AG04450 (cell line): ENCODE measurements around the gene AZIN2. TPM values are rescaled to one million over a fixed set of nuclear protein-coding genes. Genes with fewer than 3 reads are reported as not detected.

ENCODE experiments used
- CTCF ChIA-PET: fragments of 300-600, 350-600 bp; formaldehyde crosslinking; extraction: SDS; loops from one replicate; lab custom pipeline; 2022; ENCODE audit warnings: antibody characterized with exemption, inconsistent platforms; lab: Charles Lee
- POLR2A ChIA-PET: fragments of 350-600 bp; formaldehyde crosslinking; extraction: SDS; loops from one replicate; lab custom pipeline; 2021; ENCODE audit warnings: antibody characterized with exemption, inconsistent platforms; lab: Yijun Ruan, JAX
- DNase-seq: peaks from one replicate; pipeline ENCODE4 v3.0.0-alpha.2; 2011; ENCODE audit warnings: low read depth, low spot score
- H3K27ac ChIP-seq: one replicate; pipeline ENCODE4 v1.5.1; 2012; ENCODE audit warnings: low read depth, low read length, control low read depth
- H3K27me3 ChIP-seq: one replicate; pipeline ENCODE4 v1.6.0; 2012; ENCODE audit warnings: low read length; ENCODE audit not compliant: control insufficient read depth, insufficient read depth
- H3K4me3 ChIP-seq: 2 replicates; pipeline ENCODE4 v1.5.1; 2011; ENCODE audit warnings: mild to moderate bottlenecking, low read depth, low read length, control low read depth
- H3K9me3 ChIP-seq: 2 replicates; pipeline ENCODE4 v1.5.1; 2012; ENCODE audit warnings: low read length; ENCODE audit not compliant: control insufficient read depth, insufficient read depth
- polyA plus RNA-seq: library from polyadenylated mRNA; depleted of rRNA; stranded (reverse); fragments of >200 nt; gene quantifications from 2 replicates; pipeline ENCODE4 v1.2.3, GENCODE V29; 2011
- TF ChIP-seq, protein P1 (sequence below): IDR thresholded peaks from 2 replicates; pipeline ENCODE4 v1.5.1; 2011; ENCODE audit warnings: low read depth, low read length, control low read depth, inconsistent platforms

AZIN2 gene
- polyA plus RNA-seq, 1 experiment, result 7.0 TPM

DNA sequence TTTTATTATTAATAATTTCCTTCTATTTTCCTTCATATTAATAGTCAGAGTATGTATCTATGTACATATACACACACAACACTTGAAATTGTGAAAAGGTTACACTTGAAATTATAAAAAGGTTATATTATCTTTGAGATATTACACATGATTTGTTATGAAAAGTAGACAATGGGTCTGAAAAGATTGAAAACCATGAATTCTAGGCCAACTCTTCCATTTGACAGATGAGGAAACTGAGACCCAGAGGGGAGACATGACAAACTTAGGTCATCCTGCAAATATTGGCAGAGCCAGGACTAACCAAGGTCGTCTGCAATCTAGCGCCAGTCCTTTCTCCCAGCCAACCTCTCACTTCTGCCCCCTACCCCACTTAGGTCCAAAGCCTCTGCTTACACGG, 67.7 kb downstream of the AZIN2 start:
- ChIA-PET CTCF (interaction anchor here (0.7 to 1.2 kb wide), 5 partner anchors 11 to 53 kb away, joined by 3 to 7 read pairs (median 6); partner anchors contain the start of gene TRIM62), POLR2A (no interaction called here)
- DNase-seq, result no peak
- TF ChIP-seq, protein P1, sequence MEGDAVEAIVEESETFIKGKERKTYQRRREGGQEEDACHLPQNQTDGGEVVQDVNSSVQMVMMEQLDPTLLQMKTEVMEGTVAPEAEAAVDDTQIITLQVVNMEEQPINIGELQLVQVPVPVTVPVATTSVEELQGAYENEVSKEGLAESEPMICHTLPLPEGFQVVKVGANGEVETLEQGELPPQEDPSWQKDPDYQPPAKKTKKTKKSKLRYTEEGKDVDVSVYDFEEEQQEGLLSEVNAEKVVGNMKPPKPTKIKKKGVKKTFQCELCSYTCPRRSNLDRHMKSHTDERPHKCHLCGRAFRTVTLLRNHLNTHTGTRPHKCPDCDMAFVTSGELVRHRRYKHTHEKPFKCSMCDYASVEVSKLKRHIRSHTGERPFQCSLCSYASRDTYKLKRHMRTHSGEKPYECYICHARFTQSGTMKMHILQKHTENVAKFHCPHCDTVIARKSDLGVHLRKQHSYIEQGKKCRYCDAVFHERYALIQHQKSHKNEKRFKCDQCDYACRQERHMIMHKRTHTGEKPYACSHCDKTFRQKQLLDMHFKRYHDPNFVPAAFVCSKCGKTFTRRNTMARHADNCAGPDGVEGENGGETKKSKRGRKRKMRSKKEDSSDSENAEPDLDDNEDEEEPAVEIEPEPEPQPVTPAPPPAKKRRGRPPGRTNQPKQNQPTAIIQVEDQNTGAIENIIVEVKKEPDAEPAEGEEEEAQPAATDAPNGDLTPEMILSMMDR, result no peak
- no peaks in the 10 kb centered on the region; the same call in 1 of the 2 replicates for H3K9me3 ChIP-seq
- H3K27ac ChIP-seq, result no peak overlapping the region
- no peak overlapping the region for H3K4me3 ChIP-seq
- no peaks in the 10 kb centered on the region for H3K27me3 ChIP-seq

DNA sequence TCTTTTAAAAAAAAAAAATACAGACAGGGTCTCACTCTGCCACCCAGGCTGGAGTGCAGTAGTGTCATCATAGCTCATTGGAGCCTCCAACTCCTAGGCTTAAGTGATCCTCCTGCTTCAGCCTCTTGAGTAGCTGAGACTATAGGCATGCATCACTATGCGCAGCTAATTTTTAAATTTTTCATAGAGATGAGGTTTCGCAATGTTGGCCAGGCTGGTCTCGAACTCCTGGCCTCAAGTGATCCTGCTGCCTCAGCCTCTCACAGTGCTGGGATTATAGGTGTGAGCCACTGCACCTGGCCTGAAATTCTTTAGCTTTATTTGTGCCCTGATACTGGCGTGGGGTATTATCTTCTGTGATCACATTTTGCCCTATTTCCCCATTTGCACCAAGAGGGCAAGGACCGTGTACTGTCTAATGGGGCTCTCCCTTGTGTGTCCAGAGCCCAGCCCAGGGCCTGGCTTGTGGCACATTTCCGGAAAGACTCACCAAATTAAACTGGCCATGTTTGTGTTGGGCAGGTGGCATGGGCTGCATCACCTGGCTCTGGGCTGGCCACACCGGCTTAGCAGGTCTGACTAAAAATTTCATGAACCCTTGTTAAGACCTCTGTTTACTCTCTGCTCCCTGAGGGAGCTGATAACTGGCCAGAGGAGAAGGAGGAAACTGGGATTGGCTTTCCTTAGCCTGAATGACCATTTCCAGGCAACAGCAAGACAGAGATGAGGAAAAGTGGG, 68.7 kb downstream of the AZIN2 start:
- DNase-seq, result no peak
- ChIA-PET CTCF (interaction anchor here (2.0 kb wide), 1 partner anchor 63 kb away, joined by 7 read pairs; no protein-coding TSS in a partner anchor), POLR2A (no interaction called here)
- TF ChIP-seq, protein P1, result no peak
- Histone ChIP-seq H3K4me3 (no peak overlapping the region), H3K27ac (no peak overlapping the region), H3K9me3 (no peaks in the 10 kb centered on the region; the same call in 1 of the 2 replicates), H3K27me3 (no peaks in the 10 kb centered on the region)

DNA sequence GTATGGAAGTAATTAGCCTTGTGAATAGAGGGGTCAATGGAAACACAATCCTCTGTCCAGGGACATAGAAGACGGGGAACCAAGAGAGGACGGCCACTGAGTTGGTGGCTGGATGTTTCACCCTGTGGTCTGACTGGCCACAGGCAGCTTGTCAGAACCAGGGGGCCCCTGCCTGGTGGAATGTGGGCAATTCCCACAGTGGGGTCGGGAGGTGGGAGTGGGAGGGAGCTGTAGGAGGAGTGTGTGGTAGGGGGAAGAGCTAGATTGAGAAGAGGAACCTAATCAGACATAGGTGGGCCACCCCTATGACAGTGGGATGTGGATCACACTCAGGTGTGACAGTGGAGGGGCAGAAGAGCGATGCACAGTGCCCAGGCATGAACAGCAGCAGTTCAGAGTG, 69.6 kb downstream of the AZIN2 start:
- no peaks in the 10 kb centered on the region; the same call in 1 of the 2 replicates for H3K9me3 ChIP-seq
- TF ChIP-seq, protein P1, result no peak
- ChIA-PET CTCF (interaction anchor here (2.0 kb wide), 1 partner anchor 64 kb away, joined by 7 read pairs; no protein-coding TSS in a partner anchor), POLR2A (no interaction called here)
- DNase-seq, result no peak
- no peaks in the 10 kb centered on the region for H3K27me3 ChIP-seq
- no peak overlapping the region for H3K4me3 ChIP-seq
- H3K27ac ChIP-seq, result no peak overlapping the region

DNA sequence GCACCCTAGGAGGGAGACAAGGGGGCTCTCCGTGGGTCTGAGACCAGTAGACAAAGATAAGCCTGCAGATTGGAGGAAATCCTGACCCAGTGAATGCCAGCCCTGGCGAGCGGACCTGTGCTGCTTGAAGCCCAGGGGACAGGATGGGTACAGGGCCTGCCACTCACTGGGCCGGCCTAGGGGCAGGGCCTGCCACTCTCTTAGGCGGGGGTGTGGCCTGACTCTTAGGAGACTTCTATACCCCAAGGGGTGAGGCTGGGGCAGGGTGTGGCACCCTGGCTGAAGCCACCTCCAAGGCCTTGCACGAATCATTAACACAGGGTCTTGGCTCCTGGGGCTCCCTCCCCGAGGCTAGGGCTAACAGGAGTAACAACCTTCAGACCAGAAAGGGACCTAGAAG, 70.2 kb downstream of the AZIN2 start:
- H3K27me3 ChIP-seq, result no peaks in the 10 kb centered on the region
- TF ChIP-seq, protein P1, result no peak
- H3K4me3 ChIP-seq, result no peak overlapping the region
- CTCF ChIA-PET, result interaction anchor here (1.2 to 2.0 kb wide), 2 partner anchors 10 to 65 kb away, joined by 3 to 7 read pairs; no protein-coding TSS in a partner anchor
- H3K27ac ChIP-seq, result no peak overlapping the region
- POLR2A ChIA-PET, result no interaction called here
- no peak for DNase-seq
- no peaks in the 10 kb centered on the region; the same call in 1 of the 2 replicates for H3K9me3 ChIP-seq
